ENCODE results near the gene CDK11B.
"Not testable (repeated sequence)": the region's sequence is repeated elsewhere in the genome, so short reads cannot be mapped to it uniquely, and the experiment has no call there.

Gene CDK11B

DNA sequence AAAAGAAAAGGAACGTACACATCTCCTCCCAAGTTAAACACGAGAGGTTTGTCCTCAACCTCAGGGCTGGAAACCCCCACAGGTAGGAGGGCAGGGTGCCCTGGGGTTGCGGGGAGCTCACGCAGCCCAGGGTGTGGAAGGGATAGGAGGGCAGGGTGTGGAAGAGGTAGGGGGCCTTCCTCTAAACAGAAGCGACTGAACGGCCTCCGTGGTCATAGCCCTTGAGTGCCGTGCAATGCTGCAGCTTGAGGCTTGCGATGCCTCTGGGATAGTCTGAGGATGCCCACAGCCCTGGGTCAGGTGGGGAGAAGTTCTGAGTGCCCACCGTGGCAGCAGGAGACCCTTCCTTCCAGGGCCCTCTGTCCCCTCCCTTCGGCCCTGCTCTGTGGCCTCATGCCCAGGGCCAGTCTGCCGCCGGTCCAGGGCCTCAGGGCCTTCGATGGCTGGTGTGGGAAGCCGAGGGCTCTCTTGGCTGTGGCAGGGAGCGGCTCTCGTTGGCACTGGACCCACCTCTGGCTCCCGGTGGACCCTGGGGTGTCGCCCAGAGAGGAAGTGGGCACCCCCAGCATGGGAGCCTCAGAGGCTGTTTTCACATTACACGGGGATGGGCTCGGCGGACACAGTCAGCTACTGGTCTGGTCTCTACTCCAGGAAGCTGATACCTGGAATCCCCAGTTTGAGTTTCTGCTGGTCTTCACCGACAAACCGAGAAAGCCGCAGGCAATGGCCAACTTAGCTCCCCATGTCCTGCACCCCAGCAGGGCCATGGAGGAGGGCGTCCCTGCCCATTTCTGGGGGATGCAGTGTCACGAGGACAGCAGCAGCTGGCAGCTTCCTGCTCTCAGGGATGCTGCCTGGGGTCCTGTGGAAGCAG is 6.4 kb upstream of the CDK11B start:
- no peak for DNase-seq (ENCODE audit: low read depth, low spot score)
- H3K4me3 ChIP-seq (ENCODE audit: low read length) = no peak overlapping the region

GRCh38 chr1:1664318-1664717 is 5.5 kb upstream of the CDK11B start:
- not testable (repeated sequence) for H3K4me3 ChIP-seq (ENCODE audit: low read length); DNase-seq (ENCODE audit: low read depth, low spot score)

GRCh38 chr1:1662830-1663560 is 4.2 kb upstream of the CDK11B start:
- not testable (repeated sequence) for H3K4me3 ChIP-seq (ENCODE audit: low read length); DNase-seq (ENCODE audit: low read depth, low spot score)

- H3K4me3 ChIP-seq (ENCODE audit: low read length); DNase-seq (ENCODE audit: low read depth, low spot score): not testable (repeated sequence)
Measured at GRCh38 chr1:1662392-1662791, 3.6 kb upstream of the CDK11B start.

DNA sequence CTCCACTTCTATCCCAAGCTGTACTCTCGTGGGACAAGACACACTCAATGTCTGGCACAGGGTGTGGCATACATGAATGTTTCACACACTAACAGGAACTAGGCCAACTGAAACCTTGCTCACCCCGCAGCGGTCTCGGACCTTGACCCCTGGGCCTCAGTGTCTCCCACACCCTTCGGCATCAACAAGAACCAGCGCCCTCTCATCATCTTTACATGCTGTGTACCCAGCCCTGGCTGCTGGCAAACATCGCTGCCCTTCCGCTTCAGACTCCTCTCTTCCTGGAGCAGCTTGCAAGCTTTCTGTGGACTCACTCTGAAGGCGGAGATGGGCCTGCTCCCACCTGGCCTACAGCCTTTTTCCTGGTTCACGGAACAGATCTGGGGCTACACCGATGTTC is 10.5 kb downstream of the CDK11B start:
- not testable (repeated sequence) for DNase-seq (ENCODE audit: low read depth, low spot score); H3K4me3 ChIP-seq (ENCODE audit: low read length)

- not testable (repeated sequence) for DNase-seq (ENCODE audit: low read depth, low spot score)
Measured at GRCh38 chr1:1647567-1648241, 11.1 kb downstream of the CDK11B start.

DNA sequence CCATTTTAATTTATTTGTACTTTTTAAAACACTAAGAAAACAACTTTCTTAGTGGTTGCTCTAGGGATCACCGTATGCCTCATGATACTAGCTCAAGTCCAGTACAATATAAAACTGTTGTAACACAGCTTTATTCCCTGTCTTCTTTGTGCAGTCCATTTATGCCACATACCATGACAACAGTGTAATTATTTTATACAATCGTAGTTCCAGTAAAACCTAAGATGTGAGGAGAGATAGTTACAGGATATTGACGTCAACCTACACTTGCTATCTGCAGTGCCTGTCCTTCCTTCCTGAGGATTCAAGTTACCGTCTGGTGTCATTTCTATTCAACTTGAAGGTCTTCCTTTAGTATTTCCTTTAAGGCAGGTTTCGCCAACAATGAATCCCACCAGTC is 12.5 kb downstream of the CDK11B start:
- not testable (repeated sequence) for DNase-seq (ENCODE audit: low read depth, low spot score); H3K4me3 ChIP-seq (ENCODE audit: low read length)

More at GRCh38 chr1:1647567-1648241, 11.1 kb downstream of the CDK11B start:
- not testable (repeated sequence) for H3K4me3 ChIP-seq (ENCODE audit: low read length)

DNA sequence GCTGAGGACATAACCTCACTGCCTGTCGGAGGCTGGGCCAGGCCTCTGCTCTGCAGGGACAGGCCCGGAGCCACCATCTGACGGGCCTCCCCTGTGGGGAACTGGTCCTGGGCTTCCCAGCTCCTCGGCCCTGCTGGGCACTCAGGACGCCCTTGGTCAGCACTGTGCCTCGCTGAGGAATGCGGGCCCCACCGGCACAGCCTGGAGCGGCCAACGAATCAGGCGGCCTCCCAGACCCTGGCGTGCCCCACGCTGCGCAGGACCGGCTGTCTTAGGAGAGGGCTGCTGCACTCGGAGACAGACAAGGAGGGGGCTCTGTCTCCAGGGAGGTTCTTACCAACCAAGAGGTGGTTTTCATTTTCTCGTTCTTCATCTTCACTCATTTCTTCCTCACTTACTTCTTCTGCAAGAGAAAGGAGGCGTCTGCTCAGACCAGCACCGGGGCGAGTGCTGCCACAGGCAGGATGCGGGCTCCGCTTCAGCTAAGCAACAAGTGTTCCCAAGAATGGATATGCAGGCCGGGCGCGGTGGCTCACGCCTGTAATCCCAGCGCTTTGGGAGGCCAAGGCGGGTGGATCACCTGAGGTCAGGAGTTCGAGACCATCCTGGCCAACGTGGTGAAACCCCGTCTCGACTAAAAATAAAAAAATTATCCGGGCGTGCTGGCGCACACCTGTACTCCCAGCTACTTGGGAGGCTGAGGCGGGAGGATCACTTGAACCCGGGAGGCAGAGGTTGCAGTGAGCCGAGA is 17.9 kb downstream of the CDK11B start:
- not testable (repeated sequence) for DNase-seq (ENCODE audit: low read depth, low spot score)

DNA sequence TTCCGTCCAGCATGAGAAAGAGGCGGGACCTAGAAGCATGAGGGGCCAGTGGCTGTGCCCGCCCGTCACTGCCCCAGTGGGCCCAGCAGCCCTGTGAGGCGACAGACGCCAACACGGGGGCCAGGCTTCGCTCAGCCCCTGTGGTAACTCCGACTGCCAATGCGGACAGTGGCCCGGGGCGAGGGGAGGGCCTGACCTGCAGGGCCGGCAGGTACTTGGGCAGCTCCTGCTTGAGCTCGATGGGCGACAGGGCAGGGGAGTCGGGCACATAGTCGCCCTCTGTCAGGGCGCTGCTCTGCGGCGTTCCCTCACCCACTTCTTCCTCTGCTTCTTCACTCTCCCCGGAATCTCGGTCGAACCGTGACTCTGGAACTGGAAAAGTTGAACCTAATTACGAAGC is 18.7 kb downstream of the CDK11B start:
- not testable (repeated sequence) for DNase-seq (ENCODE audit: low read depth, low spot score); H3K4me3 ChIP-seq (ENCODE audit: low read length)

More for the DNA sequence above, 17.9 kb downstream of the CDK11B start:
- not testable (repeated sequence) for H3K4me3 ChIP-seq (ENCODE audit: low read length)

GRCh38 chr1:1639368-1639767 is 19.4 kb downstream of the CDK11B start:
- H3K4me3 ChIP-seq (ENCODE audit: low read length); DNase-seq (ENCODE audit: low read depth, low spot score): not testable (repeated sequence)

DNA sequence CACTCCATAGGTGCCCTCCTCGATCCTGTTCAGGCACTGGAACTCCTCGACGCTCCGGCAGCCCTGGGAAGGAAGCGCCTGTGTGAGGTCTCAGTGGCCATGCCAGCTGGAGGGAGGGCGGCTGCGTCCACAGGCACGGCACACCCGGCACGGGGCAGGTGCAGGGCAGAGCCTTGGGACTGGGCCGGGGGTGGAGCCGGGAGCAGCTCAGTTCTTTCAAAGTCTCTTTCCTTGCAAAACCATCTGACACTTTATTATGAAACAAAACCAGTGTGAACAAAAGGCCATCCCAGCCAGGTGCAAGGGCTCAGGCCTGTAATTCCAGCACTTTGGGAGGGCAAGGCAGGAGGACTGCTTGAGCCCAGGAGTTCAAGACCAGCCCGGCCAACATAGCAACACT is 20.3 kb downstream of the CDK11B start:
- not testable (repeated sequence) for H3K4me3 ChIP-seq (ENCODE audit: low read length); DNase-seq (ENCODE audit: low read depth, low spot score)

DNA sequence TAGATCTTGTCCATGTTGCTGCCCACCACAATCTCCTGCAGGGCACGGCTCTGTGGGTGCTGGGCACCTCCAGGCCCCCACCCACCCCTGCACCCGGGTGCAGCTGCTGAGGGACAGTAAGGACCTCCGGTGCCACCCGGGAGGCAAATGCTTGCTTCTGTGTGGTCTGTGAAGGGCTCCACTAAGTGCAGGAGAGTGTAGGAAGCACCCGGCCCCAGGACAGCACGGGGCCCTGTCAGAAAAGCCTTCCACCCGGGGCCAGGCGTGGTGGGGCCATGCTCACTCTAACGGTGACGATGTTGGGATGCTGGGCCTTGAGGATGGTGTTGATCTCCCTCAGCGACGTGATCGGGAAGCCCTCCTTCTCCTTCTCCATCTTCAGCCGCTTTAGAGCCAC is 21.3 kb downstream of the CDK11B start:
- not testable (repeated sequence) for DNase-seq (ENCODE audit: low read depth, low spot score); H3K4me3 ChIP-seq (ENCODE audit: low read length)

DNA sequence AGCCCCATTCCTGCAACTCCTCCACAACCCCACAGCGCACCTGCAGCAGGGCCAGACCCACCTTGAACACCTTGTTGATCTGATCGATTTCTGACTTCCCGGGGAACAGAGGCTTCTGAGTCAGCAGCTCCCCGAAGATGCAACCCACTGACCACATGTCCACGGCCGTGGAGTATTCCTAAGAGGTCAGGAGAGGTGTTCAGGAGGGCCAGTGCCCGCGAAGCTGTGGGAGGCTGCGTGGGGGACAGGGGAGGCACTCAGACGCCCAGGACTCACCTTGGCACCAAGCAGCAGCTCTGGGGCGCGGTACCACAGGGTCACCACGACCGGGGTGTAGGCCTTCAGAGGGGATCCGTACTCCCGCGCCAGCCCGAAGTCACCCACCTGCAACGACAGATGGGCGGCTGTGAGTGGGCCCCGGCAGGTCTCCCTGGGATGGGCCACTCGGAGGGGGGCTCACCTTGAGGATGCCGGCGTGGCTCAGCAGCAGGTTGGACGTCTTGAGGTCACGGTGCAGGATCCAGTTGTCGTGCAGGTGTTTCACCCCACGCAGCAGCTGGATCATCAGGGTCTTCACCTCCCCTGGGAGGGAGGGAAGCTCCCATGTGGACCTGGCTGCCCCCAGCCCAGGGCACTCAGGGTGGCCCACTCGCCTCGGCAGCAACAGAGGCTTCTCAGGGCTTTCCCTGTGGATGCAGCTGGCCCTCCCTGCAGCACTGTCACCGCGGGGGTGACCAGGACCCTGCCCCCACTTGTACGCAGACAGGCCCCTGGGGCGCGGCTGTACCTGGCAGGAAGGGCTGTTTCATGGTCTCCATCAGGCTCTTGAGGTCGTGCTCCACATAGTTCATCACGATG is 22.0 kb downstream of the CDK11B start:
- DNase-seq (ENCODE audit: low read depth, low spot score) = not testable (repeated sequence)

GRCh38 chr1:1634613-1635012 is 24.2 kb downstream of the CDK11B start:
- H3K4me3 ChIP-seq (ENCODE audit: low read length); DNase-seq (ENCODE audit: low read depth, low spot score): not testable (repeated sequence)

More for the DNA sequence above, 22.0 kb downstream of the CDK11B start:
- not testable (repeated sequence) for H3K4me3 ChIP-seq (ENCODE audit: low read length)

DNA sequence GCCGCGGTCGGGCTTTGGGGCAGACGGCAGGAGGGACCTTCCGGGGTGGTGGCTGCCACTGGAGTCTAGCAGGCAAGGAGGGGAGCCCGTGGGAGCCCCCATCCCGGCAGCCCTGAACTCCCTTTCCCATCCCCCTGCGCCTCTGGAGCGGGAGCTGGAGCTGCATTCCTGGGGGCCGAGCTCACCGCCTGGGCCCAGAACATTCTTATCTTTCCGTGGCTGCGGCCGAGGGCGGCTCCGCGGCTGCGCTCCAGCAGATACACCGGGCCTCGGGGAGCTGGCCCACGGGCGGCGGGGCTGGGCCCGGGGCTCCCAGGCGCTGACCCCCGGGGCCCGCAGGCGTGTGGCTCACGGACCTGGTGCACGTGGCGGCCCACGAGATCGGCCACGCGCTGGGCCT is 25.4 kb downstream of the CDK11B start:
- not testable (repeated sequence) for DNase-seq (ENCODE audit: low read depth, low spot score); H3K4me3 ChIP-seq (ENCODE audit: low read length)

DNA sequence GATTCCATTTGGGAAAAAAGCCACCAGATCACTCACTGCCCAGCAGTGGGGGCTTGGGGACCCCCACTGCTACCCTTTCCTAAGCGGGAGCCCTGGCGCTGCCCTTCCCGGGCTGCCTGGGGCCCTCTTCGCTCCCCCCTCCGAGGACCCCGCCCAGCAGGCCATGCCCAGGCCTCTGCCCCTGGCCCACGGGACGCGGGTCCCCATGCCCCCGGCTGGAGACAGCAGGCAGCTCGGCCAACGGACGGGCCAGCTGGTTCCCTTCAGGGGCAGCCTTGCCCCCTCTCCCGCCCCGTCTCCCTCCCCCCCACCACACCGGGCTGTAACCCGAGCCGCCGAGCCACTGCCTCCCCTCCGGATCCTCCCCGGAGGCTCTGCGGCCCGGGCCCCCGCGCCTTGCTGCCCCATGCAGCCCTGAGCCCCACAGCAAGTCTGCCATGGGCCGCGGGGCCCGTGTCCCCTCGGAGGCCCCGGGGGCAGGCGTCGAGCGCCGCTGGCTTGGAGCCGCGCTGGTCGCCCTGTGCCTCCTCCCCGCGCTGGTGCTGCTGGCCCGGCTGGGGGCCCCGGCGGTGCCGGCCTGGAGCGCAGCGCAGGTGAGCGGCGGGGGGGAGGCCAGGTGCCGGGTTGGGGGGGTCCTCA is 26.9 kb downstream of the CDK11B start, which contains the start of gene MMP23B:
TSS of gene MMP23B (plus strand) at position 392 of the 639 bp plus-strand sequence. CDS start at position 438, 46 bp downstream.
- no peak within 1 kb of the TSS for H3K4me3 ChIP-seq (ENCODE audit: low read length)
- DNase-seq (ENCODE audit: low read depth, low spot score) = no peak

Measured in Jurkat, Clone E6-1 (cell line).